Panc1 (cell line): ENCODE results near the gene FBXO10.
"Not testable (repeated sequence)": the region's sequence is repeated elsewhere in the genome, so short reads cannot be mapped to it uniquely, and the experiment has no call there.

Experiments used
- POLR2AphosphoS5 ChIP-seq: IDR thresholded peaks from 2 replicates; pipeline ENCODE4 v1.6.1; 2012; ENCODE audit warnings: mild to moderate bottlenecking, low read depth, low read length, moderate library complexity
- SIN3A ChIP-seq: IDR thresholded peaks from 2 replicates; pipeline ENCODE4 v1.6.1; 2012; ENCODE audit warnings: low read depth, mild to moderate bottlenecking, low read length, moderate library complexity, borderline replicate concordance; ENCODE audit not compliant: insufficient read depth
- TCF7L2 ChIP-seq: IDR thresholded peaks from 2 replicates; pipeline ENCODE4 v1.6.1; 2011; ENCODE audit warnings: mild to moderate bottlenecking, low read depth, low read length, inconsistent platforms
- TF ChIP-seq, protein P1 (sequence below), 2 experiments: IDR thresholded peaks; 2 replicates each; pipeline ENCODE4 v1.6.1; 2011 to 2012; ENCODE audit warnings: low read depth in 2 of 2, control low read depth in 1 of 2, low read length in 1 of 2, mild to moderate bottlenecking in 1 of 2, moderate library complexity in 1 of 2; ENCODE audit not compliant: insufficient read depth in 1 of 2
- TF ChIP-seq, protein P2 (sequence below): fragments of 450-650 bp; IDR thresholded peaks from 2 replicates; pipeline ENCODE4 v1.5.1; 2017; ENCODE audit warnings: mild to moderate bottlenecking

DNA sequence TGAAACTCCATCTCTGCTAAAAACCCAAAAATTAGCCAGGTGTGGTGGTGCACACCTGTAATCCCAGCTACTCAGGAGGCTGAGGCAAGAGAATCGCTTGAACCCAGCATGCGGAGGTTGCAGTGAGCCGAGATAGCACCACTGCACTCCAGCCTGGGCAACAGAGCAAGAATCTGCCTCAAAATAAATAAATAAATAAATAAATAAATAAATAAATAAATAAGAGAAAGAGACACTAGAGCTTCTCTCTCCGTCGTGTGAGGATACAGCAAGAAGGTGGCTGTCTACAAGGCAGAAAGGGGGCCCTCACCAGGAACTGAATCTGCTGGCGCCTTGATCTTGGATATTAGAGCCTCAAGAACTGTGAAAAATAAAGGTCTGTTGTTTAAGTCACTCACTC is 102.2 kb downstream of the FBXO10 start:
- not testable (repeated sequence) for TF ChIP-seq TCF7L2, POLR2AphosphoS5, SIN3A
- TF ChIP-seq, protein P1, sequence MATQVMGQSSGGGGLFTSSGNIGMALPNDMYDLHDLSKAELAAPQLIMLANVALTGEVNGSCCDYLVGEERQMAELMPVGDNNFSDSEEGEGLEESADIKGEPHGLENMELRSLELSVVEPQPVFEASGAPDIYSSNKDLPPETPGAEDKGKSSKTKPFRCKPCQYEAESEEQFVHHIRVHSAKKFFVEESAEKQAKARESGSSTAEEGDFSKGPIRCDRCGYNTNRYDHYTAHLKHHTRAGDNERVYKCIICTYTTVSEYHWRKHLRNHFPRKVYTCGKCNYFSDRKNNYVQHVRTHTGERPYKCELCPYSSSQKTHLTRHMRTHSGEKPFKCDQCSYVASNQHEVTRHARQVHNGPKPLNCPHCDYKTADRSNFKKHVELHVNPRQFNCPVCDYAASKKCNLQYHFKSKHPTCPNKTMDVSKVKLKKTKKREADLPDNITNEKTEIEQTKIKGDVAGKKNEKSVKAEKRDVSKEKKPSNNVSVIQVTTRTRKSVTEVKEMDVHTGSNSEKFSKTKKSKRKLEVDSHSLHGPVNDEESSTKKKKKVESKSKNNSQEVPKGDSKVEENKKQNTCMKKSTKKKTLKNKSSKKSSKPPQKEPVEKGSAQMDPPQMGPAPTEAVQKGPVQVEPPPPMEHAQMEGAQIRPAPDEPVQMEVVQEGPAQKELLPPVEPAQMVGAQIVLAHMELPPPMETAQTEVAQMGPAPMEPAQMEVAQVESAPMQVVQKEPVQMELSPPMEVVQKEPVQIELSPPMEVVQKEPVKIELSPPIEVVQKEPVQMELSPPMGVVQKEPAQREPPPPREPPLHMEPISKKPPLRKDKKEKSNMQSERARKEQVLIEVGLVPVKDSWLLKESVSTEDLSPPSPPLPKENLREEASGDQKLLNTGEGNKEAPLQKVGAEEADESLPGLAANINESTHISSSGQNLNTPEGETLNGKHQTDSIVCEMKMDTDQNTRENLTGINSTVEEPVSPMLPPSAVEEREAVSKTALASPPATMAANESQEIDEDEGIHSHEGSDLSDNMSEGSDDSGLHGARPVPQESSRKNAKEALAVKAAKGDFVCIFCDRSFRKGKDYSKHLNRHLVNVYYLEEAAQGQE (IDR thresholded peaks at IDR 0.05; ENCODE audit: insufficient read depth in 1 of 2, low read depth in 2 of 2, low read length in 1 of 2): not testable (repeated sequence)
- TF ChIP-seq, protein P2, sequence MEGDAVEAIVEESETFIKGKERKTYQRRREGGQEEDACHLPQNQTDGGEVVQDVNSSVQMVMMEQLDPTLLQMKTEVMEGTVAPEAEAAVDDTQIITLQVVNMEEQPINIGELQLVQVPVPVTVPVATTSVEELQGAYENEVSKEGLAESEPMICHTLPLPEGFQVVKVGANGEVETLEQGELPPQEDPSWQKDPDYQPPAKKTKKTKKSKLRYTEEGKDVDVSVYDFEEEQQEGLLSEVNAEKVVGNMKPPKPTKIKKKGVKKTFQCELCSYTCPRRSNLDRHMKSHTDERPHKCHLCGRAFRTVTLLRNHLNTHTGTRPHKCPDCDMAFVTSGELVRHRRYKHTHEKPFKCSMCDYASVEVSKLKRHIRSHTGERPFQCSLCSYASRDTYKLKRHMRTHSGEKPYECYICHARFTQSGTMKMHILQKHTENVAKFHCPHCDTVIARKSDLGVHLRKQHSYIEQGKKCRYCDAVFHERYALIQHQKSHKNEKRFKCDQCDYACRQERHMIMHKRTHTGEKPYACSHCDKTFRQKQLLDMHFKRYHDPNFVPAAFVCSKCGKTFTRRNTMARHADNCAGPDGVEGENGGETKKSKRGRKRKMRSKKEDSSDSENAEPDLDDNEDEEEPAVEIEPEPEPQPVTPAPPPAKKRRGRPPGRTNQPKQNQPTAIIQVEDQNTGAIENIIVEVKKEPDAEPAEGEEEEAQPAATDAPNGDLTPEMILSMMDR: not testable (repeated sequence)
